LNCaP clone FGC (cell line): ENCODE data around the gene TNNT3.

Source experiments
- DNase-seq: peaks from one replicate; pipeline ENCODE4 v3.0.0-alpha.2; 2011; ENCODE audit warnings: low read depth
- H3K4me3 ChIP-seq: 2 replicates; pipeline ENCODE4 v1.5.1; 2011; ENCODE audit warnings: mild to moderate bottlenecking, low read depth, low read length, control low read depth
- TF ChIP-seq, protein P1 (sequence below): IDR thresholded peaks from 2 replicates; pipeline ENCODE4 v1.5.1; 2012; ENCODE audit warnings: mild to moderate bottlenecking; ENCODE audit not compliant: control insufficient read depth, insufficient read depth; ENCODE audit errors: extremely low read depth

The TNNT3 gene

DNA sequence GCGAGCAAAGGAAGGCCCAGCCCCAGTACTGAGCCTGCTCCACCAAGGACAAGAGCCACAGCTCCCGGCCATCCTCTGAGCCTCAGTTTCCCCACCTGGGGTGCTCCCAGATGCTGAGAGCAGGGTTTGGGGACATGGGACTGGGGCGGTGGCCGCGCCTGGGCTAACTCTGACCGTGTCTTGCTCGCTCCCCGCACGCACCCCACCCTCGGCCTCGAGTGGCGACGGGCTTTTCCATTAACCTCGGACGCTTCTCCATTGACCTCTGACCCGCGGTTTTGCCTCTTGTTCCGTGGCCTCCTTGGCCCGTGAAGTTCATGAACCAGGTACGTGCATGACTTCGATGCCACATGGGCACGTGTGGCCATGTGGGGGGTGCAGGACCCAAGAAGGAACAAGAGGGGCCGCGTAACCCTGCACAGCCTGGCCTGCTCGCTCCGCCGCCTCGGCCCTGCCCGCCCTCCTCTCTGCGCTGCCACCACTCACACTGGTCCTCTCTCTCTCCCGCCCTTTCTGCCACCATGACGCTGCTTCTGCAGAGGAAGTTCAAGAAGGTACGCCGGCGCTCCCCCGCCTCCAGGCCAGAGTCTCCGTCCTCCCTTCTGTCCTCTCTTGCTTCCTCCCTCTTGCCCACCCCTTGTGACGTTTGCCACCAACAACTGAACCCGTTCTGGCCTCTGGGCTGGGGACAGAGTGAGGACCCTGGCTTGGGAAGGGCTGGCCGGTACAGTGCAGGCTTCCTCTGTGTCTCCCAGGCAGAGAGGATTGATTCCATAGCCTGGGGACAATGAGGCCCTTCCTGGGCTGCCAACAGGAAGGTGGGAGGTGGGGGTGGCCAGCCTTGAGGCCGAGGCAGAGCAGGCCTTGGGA is 6.9 kb downstream of the TNNT3 start:
- DNase-seq = no peak
- TF ChIP-seq, protein P1, sequence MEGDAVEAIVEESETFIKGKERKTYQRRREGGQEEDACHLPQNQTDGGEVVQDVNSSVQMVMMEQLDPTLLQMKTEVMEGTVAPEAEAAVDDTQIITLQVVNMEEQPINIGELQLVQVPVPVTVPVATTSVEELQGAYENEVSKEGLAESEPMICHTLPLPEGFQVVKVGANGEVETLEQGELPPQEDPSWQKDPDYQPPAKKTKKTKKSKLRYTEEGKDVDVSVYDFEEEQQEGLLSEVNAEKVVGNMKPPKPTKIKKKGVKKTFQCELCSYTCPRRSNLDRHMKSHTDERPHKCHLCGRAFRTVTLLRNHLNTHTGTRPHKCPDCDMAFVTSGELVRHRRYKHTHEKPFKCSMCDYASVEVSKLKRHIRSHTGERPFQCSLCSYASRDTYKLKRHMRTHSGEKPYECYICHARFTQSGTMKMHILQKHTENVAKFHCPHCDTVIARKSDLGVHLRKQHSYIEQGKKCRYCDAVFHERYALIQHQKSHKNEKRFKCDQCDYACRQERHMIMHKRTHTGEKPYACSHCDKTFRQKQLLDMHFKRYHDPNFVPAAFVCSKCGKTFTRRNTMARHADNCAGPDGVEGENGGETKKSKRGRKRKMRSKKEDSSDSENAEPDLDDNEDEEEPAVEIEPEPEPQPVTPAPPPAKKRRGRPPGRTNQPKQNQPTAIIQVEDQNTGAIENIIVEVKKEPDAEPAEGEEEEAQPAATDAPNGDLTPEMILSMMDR = no peak
- H3K4me3 ChIP-seq = no peak overlapping the region

DNA sequence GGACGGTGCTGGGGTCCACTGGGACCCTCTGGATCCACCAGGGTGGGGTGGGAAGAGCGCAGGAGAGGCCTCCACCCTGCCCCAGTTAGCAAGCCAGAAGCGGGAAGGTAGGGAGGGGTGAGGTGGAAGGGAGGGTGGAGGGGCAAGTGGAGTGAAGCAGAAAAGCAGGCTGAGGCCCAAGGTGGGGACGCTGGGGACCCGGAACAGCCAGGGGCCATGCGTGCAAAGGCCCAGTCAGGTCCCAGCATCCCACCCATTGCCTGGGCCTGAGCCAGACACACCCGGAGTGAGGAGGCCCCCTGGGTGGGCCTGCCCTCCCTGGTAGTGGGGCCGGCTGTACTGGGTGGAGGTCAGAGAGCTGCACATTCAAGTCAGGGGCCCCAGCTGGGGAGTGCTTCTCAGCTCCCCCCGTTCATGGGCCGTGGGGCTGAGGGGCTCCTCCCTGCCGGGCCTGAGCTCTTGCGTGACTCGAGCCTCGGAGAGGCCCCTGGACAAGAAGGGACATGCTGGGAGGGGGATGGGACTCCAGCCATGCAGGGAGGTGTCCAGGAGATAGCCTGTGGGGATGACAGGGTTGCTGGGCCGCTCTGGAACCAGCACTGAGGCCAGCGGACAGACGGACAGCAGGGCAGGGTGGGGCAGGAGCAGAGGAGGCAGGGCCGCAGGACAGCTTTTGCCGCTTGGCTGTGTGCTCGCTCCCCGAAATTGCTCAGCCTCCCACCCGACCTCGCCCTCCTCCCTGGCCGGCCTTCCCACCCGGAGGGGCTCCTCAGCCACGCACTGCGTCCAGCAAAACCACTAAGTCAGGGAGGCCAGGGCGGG is 7.7 kb downstream of the TNNT3 start:
- H3K4me3 ChIP-seq = no peak overlapping the region
- TF ChIP-seq, protein P1 = no peak
- DNase-seq = no peak

DNA sequence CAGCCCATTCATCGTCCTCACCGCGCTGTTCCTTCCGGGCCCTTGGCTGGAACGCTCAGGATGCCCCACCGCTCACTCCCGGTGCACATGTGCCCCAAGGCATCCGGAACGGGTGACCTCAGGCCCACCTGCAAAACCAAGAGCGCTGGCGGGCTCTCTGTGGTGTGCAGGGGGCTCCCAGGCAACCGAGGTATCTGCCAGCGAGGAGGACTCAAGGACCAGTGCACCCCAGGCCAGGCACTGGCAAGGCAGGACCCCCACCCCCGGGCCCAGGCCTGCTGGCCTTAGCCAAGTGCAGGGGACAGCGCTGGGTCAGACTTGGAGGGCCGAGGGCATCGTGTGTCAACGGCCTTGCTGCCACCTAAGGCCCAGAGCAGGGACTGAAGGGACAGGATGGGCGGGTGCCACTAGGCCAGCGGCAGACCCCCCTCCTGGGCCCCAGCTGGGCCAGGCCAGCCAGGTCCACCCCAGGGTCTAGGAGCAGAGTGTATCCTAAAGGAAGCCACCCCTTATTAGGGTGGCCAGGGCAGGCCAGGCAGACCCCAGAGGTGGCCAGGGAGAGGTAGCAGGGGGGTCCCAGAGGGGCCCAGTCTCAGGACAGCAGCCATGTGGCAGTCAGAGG is 8.5 kb downstream of the TNNT3 start:
- DNase-seq = no peak
- H3K4me3 ChIP-seq = no peak overlapping the region
- TF ChIP-seq, protein P1 = no peak

DNA sequence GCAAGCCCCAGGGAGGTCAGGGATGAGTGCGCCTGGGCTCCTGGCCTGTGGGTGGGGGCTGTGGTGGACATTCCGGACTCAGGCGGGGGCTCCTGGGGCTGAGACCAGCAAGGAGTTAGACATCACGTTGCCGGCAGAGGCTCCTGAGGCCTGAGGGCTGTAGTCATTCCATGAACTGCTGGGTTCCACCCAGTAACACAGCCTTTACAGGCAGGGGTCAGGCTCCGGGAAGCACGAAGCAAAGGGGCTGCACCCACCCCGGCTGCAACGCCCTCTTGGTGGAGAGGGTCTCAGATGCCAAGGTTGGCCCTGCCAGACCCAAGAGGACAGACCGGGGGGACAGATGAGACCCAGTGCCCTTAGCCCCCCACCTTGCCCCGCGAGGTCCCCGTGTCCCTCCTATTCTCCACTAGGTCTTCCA is 9.0 kb downstream of the TNNT3 start:
- H3K4me3 ChIP-seq = no peak overlapping the region
- DNase-seq = no peak
- TF ChIP-seq, protein P1 = no peak

DNA sequence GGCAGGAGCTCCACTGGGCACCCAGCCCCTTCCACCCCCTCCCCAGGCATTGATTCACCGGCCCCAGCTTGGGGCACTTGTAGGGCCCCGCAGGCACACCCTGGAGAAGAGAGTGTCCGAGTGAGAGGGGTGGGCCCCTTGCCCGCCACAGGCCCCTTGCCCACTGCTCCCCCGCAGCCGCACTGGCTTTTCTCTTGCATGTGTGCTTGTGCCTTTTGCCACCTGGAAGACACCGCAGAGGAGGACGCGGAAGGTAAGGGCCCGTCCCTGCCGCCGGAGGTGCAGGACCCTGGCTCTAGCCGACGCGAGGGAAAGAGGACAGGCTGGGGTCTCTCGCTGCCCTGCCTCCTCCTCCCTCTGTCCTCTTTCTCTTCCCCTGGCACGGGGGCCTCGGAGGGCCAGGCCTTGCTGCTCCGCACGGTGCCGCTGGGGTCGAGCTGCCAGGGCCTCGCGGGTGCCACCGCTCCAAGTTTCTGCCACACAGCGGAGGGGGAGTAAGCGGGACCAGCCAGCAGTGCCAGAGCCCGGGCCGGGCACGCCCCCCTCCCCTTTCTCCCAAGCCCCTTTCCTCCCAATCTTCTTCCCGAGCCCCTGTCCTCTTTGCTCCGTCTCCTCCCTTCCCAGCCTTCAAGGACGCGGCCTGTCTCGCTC is 9.5 kb downstream of the TNNT3 start:
- DNase-seq = no peak
- no peak overlapping the region for H3K4me3 ChIP-seq
- TF ChIP-seq, protein P1 = no peak

DNA sequence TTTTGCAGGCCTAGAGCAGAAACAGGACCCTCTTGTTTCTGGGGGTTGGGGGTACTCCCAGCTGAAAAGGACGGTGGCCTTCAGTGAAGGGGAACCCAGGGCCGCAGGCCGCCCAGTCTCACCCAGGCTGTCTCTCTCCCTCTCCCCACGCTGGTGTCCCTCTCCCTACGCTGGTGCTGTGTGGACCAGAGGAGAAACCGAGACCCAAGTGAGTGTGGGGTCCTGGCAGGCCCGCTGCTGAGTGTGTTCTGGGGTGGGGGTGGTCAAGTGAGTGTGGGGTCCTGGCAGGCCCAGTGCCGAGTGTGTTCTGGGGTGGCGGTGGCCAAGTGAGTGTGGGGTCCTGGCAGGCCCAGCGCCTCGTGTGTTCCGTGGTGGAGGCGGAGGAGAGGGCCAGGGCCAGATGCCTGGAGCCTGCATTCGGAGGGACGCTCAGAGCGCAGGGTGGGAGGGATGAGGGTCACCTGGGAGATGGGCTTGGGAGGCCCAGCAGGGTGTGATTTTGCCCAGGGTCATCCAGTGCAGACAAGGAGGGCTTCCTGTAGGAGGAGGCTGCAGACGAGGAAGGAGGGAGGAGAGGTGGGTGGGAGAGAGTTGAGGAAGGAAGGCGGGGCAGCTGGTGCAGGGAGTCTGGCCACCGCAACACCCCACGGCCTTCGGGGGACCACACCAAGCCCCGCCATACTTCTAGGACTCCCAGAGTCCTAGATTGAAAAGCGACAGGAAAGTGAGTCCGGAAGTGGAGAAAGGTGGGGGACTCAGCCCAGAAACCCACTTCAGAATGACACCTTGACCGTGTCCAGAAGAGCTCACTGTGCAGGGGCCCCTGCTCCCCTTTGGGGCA is 10.3 kb downstream of the TNNT3 start:
- DNase-seq = no peak
- TF ChIP-seq, protein P1 = no peak
- H3K4me3 ChIP-seq = no peak overlapping the region
